SK-N-SH treated with all-trans-retinoic acid at 6 μM for 48 hours (cell line): ENCODE results near the gene TOP1.

Experiments
- ATAC-seq: fragments of 200-7000 bp; cut with Tn5 transposase; 3 replicates; pipeline ENCODE4 v1.9.1; 2020; ENCODE audit warnings: mild to moderate bottlenecking, moderate library complexity
- ARNTL ChIP-seq: fragments of 450-650 bp; formaldehyde crosslinking; IDR thresholded peaks from 2 replicates; pipeline ENCODE4 v1.5.0; 2020; ENCODE audit warnings: low read depth, mild to moderate bottlenecking, moderate library complexity, borderline replicate concordance
- BACH2 ChIP-seq: fragments of 250-450 bp; sonication (Bioruptor Pico); IDR thresholded peaks from 2 replicates; pipeline ENCODE4 v1.9.0; 2021; ENCODE audit warnings: mild to moderate bottlenecking, borderline replicate concordance
- ESRRG ChIP-seq: fragments of 250-450 bp; sonication (Bioruptor Pico); IDR thresholded peaks from 2 replicates; pipeline ENCODE4 v1.6.1; 2021; ENCODE audit warnings: mild to moderate bottlenecking
- GLIS3 ChIP-seq: fragments of 250-450 bp; sonication (Bioruptor Pico); IDR thresholded peaks from 2 replicates; pipeline ENCODE4 v1.5.0; 2020; ENCODE audit warnings: mild to moderate bottlenecking, moderate library complexity
- ISL1 ChIP-seq: fragments of 250-450 bp; sonication (Bioruptor Pico); IDR thresholded peaks from 2 replicates; pipeline ENCODE4 v2.1.2; 2022; ENCODE audit warnings: mild to moderate bottlenecking, moderate library complexity
- OSR1 ChIP-seq: fragments of 250-450 bp; sonication (Bioruptor Pico); IDR thresholded peaks from 2 replicates; pipeline ENCODE4 v1.8.0; 2022; ENCODE audit warnings: moderate library complexity, mild to moderate bottlenecking, inconsistent platforms
- POU6F1 ChIP-seq: fragments of 250-450 bp; sonication (Bioruptor Pico); IDR thresholded peaks from 2 replicates; pipeline ENCODE4 v1.8.0; 2021; ENCODE audit warnings: low read depth, mild to moderate bottlenecking, moderate library complexity, borderline replicate concordance
- PPARA ChIP-seq: fragments of 250-450 bp; sonication (Bioruptor Pico); IDR thresholded peaks from 2 replicates; pipeline ENCODE4 v1.5.0; 2020; ENCODE audit warnings: mild to moderate bottlenecking, borderline replicate concordance
- RARB ChIP-seq: fragments of 250-450 bp; sonication (Bioruptor Pico); IDR thresholded peaks from 2 replicates; pipeline ENCODE4 v1.8.0; 2021; ENCODE audit warnings: mild to moderate bottlenecking, moderate library complexity
- TCF4 ChIP-seq: fragments of 250-450 bp; sonication (Bioruptor Pico); IDR thresholded peaks from 2 replicates; pipeline ENCODE4 v1.8.0; 2021; ENCODE audit warnings: mild to moderate bottlenecking, moderate library complexity, borderline replicate concordance
- TOX ChIP-seq: fragments of 250-450 bp; sonication (Bioruptor Pico); IDR thresholded peaks from 2 replicates; pipeline ENCODE4 v1.8.0; 2021; ENCODE audit warnings: mild to moderate bottlenecking, moderate library complexity, borderline replicate concordance
- TSHZ2 ChIP-seq: fragments of 250-450 bp; sonication (Bioruptor Pico); IDR thresholded peaks from 2 replicates; pipeline ENCODE4 v1.5.0; 2020; ENCODE audit warnings: mild to moderate bottlenecking, moderate library complexity
- ZC3H10 ChIP-seq: fragments of 250-450 bp; sonication (Bioruptor Pico); IDR thresholded peaks from 2 replicates; pipeline ENCODE4 v1.5.1; 2021; ENCODE audit warnings: mild to moderate bottlenecking, moderate library complexity
- ZFP3 ChIP-seq: fragments of 250-450 bp; sonication (Bioruptor Pico); IDR thresholded peaks from 2 replicates; pipeline ENCODE4 v1.5.0; 2020; ENCODE audit warnings: mild to moderate bottlenecking, moderate library complexity
- ZNF565 ChIP-seq: fragments of 450-650 bp; formaldehyde crosslinking; conservative IDR thresholded peaks from 2 replicates; pipeline ENCODE4 v1.5.0; 2020; ENCODE audit warnings: low read depth, mild to moderate bottlenecking, moderate library complexity
- ZNF70 ChIP-seq: fragments of 450-650 bp; formaldehyde crosslinking; IDR thresholded peaks from 2 replicates; pipeline ENCODE4 v1.5.0; 2020; ENCODE audit warnings: mild to moderate bottlenecking, moderate library complexity
- ZNF8 ChIP-seq: fragments of 450-650 bp; formaldehyde crosslinking; IDR thresholded peaks from 2 replicates; pipeline ENCODE4 v1.5.0; 2020; ENCODE audit warnings: mild to moderate bottlenecking, moderate library complexity
- TF ChIP-seq, protein P1 (sequence below): fragments of 250-450 bp; sonication (Bioruptor Pico); IDR thresholded peaks from 2 replicates; pipeline ENCODE4 v1.5.1; 2021; ENCODE audit warnings: mild to moderate bottlenecking, moderate library complexity
- TF ChIP-seq, protein P2 (sequence below): fragments of 250-450 bp; sonication (Bioruptor Pico); IDR thresholded peaks from 2 replicates; pipeline ENCODE4 v1.8.0; 2020; ENCODE audit warnings: mild to moderate bottlenecking, moderate library complexity, borderline replicate concordance

Gene TOP1

DNA sequence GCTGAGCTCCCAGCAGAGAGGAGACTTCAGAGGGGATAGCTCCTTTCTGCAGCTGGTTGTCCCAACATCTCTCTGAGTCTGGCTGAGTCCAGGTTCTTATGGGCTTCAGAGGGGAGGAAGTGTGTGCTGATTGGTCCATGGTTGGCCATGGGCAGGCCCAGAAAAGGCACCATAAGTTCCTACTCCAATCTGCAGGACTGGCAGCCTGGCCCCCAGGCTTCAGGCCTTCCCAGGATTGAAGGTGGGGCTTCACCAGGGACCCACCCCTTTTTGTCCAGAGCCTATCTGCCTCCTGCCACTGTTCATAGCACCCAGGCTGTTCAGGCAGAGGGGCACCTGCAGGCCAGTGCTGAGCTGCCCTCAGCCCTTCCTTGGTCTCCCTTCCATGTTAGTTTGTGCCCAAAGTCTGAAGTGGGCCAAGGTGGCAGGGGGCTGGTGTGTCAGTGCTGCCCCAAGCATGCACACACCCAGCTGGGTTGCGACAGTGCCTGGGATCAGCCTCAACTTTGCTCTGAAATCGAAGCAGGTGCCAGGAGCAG lies 21.6 kb upstream of the TOP1 start:
- no peak for TF ChIP-seq OSR1 (CRISPR knock-in tag)
- TF ChIP-seq POU6F1 (CRISPR knock-in tag): no peak
- TF ChIP-seq ZNF565: no peak
- TF ChIP-seq ARNTL: no peak
- TF ChIP-seq ZC3H10 (CRISPR knock-in tag): no peak
- no peak for TF ChIP-seq RARB (CRISPR knock-in tag)
- no peak for TF ChIP-seq GLIS3
- no peak for TF ChIP-seq TOX (CRISPR knock-in tag)
- no peak for TF ChIP-seq ZNF70 (CRISPR knock-in tag)
- no peak for TF ChIP-seq ZFP3 (CRISPR knock-in tag)
- no peak for TF ChIP-seq TCF4
- TF ChIP-seq TSHZ2 (CRISPR knock-in tag): no peak
- no peak for TF ChIP-seq ZNF8
- no peak for ATAC-seq

DNA sequence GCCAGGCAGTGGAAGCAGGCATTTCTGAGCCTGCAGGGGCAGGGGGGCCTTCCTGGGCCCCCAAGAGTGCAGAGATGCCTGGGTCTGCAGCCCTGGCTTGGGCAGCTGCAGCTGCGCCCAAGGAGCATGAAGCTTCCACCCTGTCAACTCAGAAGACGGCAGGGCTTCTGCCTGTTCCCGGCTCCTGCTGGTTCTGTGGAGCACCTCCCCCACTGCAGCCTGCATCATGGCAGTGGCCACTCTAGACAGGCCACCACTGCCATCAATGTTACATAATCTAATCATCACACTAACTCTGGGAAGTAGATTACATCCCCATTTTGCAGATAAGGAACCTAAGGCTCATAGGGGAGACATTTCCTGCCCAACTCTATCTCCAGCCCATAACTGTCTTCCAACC lies 21.1 kb upstream of the TOP1 start:
- no peak for ATAC-seq
- TF ChIP-seq OSR1 (CRISPR knock-in tag) (no peak), TSHZ2 (CRISPR knock-in tag) (no peak), POU6F1 (CRISPR knock-in tag) (no peak), ESRRG (CRISPR knock-in tag) (no peak), BACH2 (CRISPR knock-in tag) (no peak)
- TF ChIP-seq, protein P1, sequence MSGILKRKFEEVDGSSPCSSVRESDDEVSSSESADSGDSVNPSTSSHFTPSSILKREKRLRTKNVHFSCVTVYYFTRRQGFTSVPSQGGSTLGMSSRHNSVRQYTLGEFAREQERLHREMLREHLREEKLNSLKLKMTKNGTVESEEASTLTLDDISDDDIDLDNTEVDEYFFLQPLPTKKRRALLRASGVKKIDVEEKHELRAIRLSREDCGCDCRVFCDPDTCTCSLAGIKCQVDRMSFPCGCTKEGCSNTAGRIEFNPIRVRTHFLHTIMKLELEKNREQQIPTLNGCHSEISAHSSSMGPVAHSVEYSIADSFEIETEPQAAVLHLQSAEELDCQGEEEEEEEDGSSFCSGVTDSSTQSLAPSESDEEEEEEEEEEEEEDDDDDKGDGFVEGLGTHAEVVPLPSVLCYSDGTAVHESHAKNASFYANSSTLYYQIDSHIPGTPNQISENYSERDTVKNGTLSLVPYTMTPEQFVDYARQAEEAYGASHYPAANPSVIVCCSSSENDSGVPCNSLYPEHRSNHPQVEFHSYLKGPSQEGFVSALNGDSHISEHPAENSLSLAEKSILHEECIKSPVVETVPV (CRISPR knock-in tag): no peak
- TF ChIP-seq, protein P2, sequence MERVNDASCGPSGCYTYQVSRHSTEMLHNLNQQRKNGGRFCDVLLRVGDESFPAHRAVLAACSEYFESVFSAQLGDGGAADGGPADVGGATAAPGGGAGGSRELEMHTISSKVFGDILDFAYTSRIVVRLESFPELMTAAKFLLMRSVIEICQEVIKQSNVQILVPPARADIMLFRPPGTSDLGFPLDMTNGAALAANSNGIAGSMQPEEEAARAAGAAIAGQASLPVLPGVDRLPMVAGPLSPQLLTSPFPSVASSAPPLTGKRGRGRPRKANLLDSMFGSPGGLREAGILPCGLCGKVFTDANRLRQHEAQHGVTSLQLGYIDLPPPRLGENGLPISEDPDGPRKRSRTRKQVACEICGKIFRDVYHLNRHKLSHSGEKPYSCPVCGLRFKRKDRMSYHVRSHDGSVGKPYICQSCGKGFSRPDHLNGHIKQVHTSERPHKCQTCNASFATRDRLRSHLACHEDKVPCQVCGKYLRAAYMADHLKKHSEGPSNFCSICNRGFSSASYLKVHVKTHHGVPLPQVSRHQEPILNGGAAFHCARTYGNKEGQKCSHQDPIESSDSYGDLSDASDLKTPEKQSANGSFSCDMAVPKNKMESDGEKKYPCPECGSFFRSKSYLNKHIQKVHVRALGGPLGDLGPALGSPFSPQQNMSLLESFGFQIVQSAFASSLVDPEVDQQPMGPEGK (CRISPR knock-in tag): no peak

GRCh38 chr20:41009946-41010345 lies 18.7 kb upstream of the TOP1 start:
- no peak for ATAC-seq
- TF ChIP-seq ISL1 (CRISPR knock-in tag) (no peak; the same call in 1 of the 2 replicates), TSHZ2 (CRISPR knock-in tag) (no peak), ZC3H10 (CRISPR knock-in tag) (no peak), POU6F1 (CRISPR knock-in tag) (no peak), ZNF565 (no peak), PPARA (CRISPR knock-in tag) (no peak)
